Measurements from ENCODE around the gene SEC14L3.
"Not testable (repeated sequence)": the region's sequence is repeated elsewhere in the genome, so short reads cannot be mapped to it uniquely, and the experiment has no call there.

Gene SEC14L3

GRCh38 chr22:30486118-30486517 lies 14.3 kb upstream of the SEC14L3 start:
- DNase-seq (ENCODE audit: low read depth in 3 of 3) = no peak

- peak; percentile 54 to 71 (median 59) for DNase-seq (ENCODE audit: low read depth in 3 of 3)
Observed at GRCh38 chr22:30485362-30485988, 13.7 kb upstream of the SEC14L3 start.

GRCh38 chr22:30483169-30483568 lies 11.4 kb upstream of the SEC14L3 start:
- no peak for DNase-seq (ENCODE audit: low read depth in 3 of 3)

GRCh38 chr22:30481711-30482110 lies 9.9 kb upstream of the SEC14L3 start:
- no peak for DNase-seq (ENCODE audit: low read depth in 3 of 3)

- DNase-seq (ENCODE audit: low read depth in 3 of 3) = no peak
Observed at GRCh38 chr22:30479981-30480380, 8.2 kb upstream of the SEC14L3 start.

GRCh38 chr22:30474683-30475424 lies 3.0 kb upstream of the SEC14L3 start:
- DNase-seq (ENCODE audit: low read depth in 3 of 3) = no peak

- DNase-seq (ENCODE audit: low read depth in 3 of 3) = no peak
Observed at GRCh38 chr22:30474121-30474520, 2.3 kb upstream of the SEC14L3 start.

- no peak for DNase-seq (ENCODE audit: low read depth in 3 of 3)
Observed at GRCh38 chr22:30472994-30473720, 1.3 kb upstream of the SEC14L3 start.

- DNase-seq (ENCODE audit: low read depth in 3 of 3) = no peak
Observed at GRCh38 chr22:30470655-30471054, 1.2 kb downstream of the SEC14L3 start.

GRCh38 chr22:30469165-30469564 lies 2.7 kb downstream of the SEC14L3 start:
- no peak for DNase-seq (ENCODE audit: low read depth in 3 of 3)

GRCh38 chr22:30460555-30460954 lies 11.3 kb downstream of the SEC14L3 start:
- DNase-seq (ENCODE audit: low read depth in 3 of 3) = not testable (repeated sequence)

GRCh38 chr22:30460147-30460546 lies 11.7 kb downstream of the SEC14L3 start:
- no peak for DNase-seq (ENCODE audit: low read depth in 3 of 3)

GRCh38 chr22:30459181-30460052 lies 12.4 kb downstream of the SEC14L3 start:
- no peak for DNase-seq (ENCODE audit: low read depth in 3 of 3)

GRCh38 chr22:30457981-30458380 lies 13.8 kb downstream of the SEC14L3 start:
- no peak for DNase-seq (ENCODE audit: low read depth in 3 of 3)

- no peak for DNase-seq (ENCODE audit: low read depth in 3 of 3)
Observed at GRCh38 chr22:30455075-30455840, 16.6 kb downstream of the SEC14L3 start.

- peak in 1 of 3 experiments; percentile 33 for DNase-seq (ENCODE audit: low read depth in 3 of 3)
Observed at GRCh38 chr22:30453731-30454510, 17.9 kb downstream of the SEC14L3 start.

GRCh38 chr22:30452861-30453260 lies 19.0 kb downstream of the SEC14L3 start:
- no peak for DNase-seq (ENCODE audit: low read depth in 3 of 3)

- not testable (repeated sequence) for DNase-seq (ENCODE audit: low read depth in 3 of 3)
Observed at GRCh38 chr22:30451488-30451887, 20.3 kb downstream of the SEC14L3 start.

GRCh38 chr22:30447656-30448055 lies 24.2 kb downstream of the SEC14L3 start:
- no peak for DNase-seq (ENCODE audit: low read depth in 3 of 3)

All from stimulated activated CD4-positive, alpha-beta T cell treated with anti-CD3 and anti-CD28 coated beads, TNF-alpha, amount 100 ng/mL, for 24 hours (primary cell).